Suprapubic skin (tissue), 4 donors: Measurements from ENCODE around the gene COL16A1. TPM values are rescaled to one million over a fixed set of nuclear protein-coding genes. Genes with fewer than 3 reads are reported as not detected.

Experiments used
- DNase-seq, 2 donors: peaks; one replicate each; pipeline ENCODE4 v3.0.0-alpha.2; 2019; ENCODE audit warnings: low spot score in 2 of 2
- H3K27ac ChIP-seq: fragments of 200-600 bp; sonication (generic); one replicate; pipeline ENCODE4 v1.5.1; 2019
- H3K27me3 ChIP-seq: fragments of 200-600 bp; sonication (generic); one replicate; pipeline ENCODE4 v1.5.1; 2019
- H3K36me3 ChIP-seq: fragments of 200-600 bp; sonication (generic); one replicate; pipeline ENCODE4 v1.5.1; 2019
- H3K4me1 ChIP-seq: fragments of 200-600 bp; sonication (generic); one replicate; pipeline ENCODE4 v1.5.1; 2019
- H3K4me3 ChIP-seq: fragments of 200-600 bp; sonication (generic); one replicate; pipeline ENCODE4 v1.5.1; 2019; ENCODE audit warnings: mild to moderate bottlenecking
- H3K9me3 ChIP-seq: fragments of 200-600 bp; sonication (generic); one replicate; pipeline ENCODE4 v1.5.1; 2019
- CTCF ChIP-seq, 2 donors: fragments of 200-600 bp in 1 of 2; fragments of 450-650 bp in 1 of 2; sonication (generic) in 1 of 2; IDR thresholded peaks; one replicate each; pipeline ENCODE4 v1.5.1; 2016 to 2019; ENCODE audit warnings: antibody characterized with exemption in 2 of 2, mild to moderate bottlenecking in 1 of 2, moderate library complexity in 1 of 2
- EP300 ChIP-seq: sonication (generic); formaldehyde crosslinking; IDR thresholded peaks from one replicate; pipeline ENCODE4 v1.6.1; 2017; ENCODE audit warnings: antibody characterized with exemption
- POLR2A ChIP-seq, 2 donors: fragments of 450-650 bp; IDR thresholded peaks; one replicate each; pipeline ENCODE4 v1.6.1; 2017; ENCODE audit warnings: antibody characterized with exemption in 2 of 2, mild to moderate bottlenecking in 2 of 2, moderate library complexity in 2 of 2
- POLR2AphosphoS5 ChIP-seq, 3 donors: sonication (generic); formaldehyde crosslinking; IDR thresholded peaks; one replicate each; pipeline ENCODE4 v1.6.1; 2017; ENCODE audit warnings: antibody characterized with exemption in 3 of 3
- WGBS: methylation state at CpG from one replicate; pipeline ENCODE4 v1.1.5; 2018; 5-methylcytosine and 5-hydroxymethylcytosine counted together
- total RNA-seq, 4 donors: library from RNA; depleted of rRNA; stranded (reverse); fragments of >200 nt; gene quantifications; one replicate each; pipeline ENCODE4 v1.1.0, GENCODE V29; 2016

Gene COL16A1
- total RNA-seq, 4 donors from 2014 or later, result 41.6 to 188 (median 93.1) TPM

- peaks cover 67% of the 10 kb centered on the region for H3K36me3 ChIP-seq
- DNase-seq, result no peak
- H3K27ac ChIP-seq, result no peak overlapping the region
These were observed 8.9 kb downstream of the COL16A1 start for GRCh38 chr1:31694964-31695313.

GRCh38 chr1:31694069-31694963 is 9.5 kb downstream of the COL16A1 start:
- Histone ChIP-seq H3K27me3 (no peaks in the 10 kb centered on the region), H3K4me3 (no peak overlapping the region), H3K9me3 (no peaks in the 10 kb centered on the region), H3K27ac (no peak overlapping the region), H3K4me1 (peaks cover 13% of the 10 kb centered on the region), H3K36me3 (peaks cover 72% of the 10 kb centered on the region)
- WGBS, result 84% methylated on average over 9 of the region's 12 CpGs
- no peak for TF ChIP-seq EP300
- TF ChIP-seq POLR2AphosphoS5 (IDR thresholded peaks at IDR 0.05), result no peak
- TF ChIP-seq POLR2A (IDR thresholded peaks at IDR 0.05), result no peak
- TF ChIP-seq CTCF (IDR thresholded peaks at IDR 0.05), result no peak
- DNase-seq, result no peak

More at GRCh38 chr1:31694964-31695313, 8.9 kb downstream of the COL16A1 start:
- Histone ChIP-seq H3K9me3 (no peaks in the 10 kb centered on the region), H3K4me3 (no peak overlapping the region), H3K4me1 (peaks cover 20% of the 10 kb centered on the region), H3K27me3 (no peaks in the 10 kb centered on the region)
- WGBS, result 95% methylated on average over 7 of the region's 8 CpGs
- no peak for TF ChIP-seq CTCF (IDR thresholded peaks at IDR 0.05)
- no peak for TF ChIP-seq POLR2A (IDR thresholded peaks at IDR 0.05)
- no peak for TF ChIP-seq EP300
- no peak for TF ChIP-seq POLR2AphosphoS5 (IDR thresholded peaks at IDR 0.05)

GRCh38 chr1:31693231-31693630 is 10.6 kb downstream of the COL16A1 start:
- H3K27me3 ChIP-seq, result no peaks in the 10 kb centered on the region
- H3K4me1 ChIP-seq, result peaks cover 7% of the 10 kb centered on the region
- no peak overlapping the region for H3K4me3 ChIP-seq
- H3K9me3 ChIP-seq, result no peaks in the 10 kb centered on the region
- peaks cover 79% of the 10 kb centered on the region for H3K36me3 ChIP-seq
- TF ChIP-seq POLR2A (IDR thresholded peaks at IDR 0.05) (no peak), CTCF (IDR thresholded peaks at IDR 0.05) (no peak), POLR2AphosphoS5 (IDR thresholded peaks at IDR 0.05) (no peak), EP300 (no peak)
- no peak overlapping the region for H3K27ac ChIP-seq
- DNase-seq, result no peak
- 73% methylated on average over 6 of the region's 10 CpGs for WGBS

GRCh38 chr1:31691951-31692350 is 11.9 kb downstream of the COL16A1 start:
- H3K4me1 ChIP-seq, result peaks cover 7% of the 10 kb centered on the region
- 80% methylated on average over 9 of the region's 11 CpGs for WGBS
- H3K27ac ChIP-seq, result no peak overlapping the region
- TF ChIP-seq POLR2AphosphoS5 (IDR thresholded peaks at IDR 0.05) (no peak), CTCF (IDR thresholded peaks at IDR 0.05) (no peak), POLR2A (IDR thresholded peaks at IDR 0.05) (no peak), EP300 (no peak)
- no peak for DNase-seq
- H3K4me3 ChIP-seq, result no peak overlapping the region
- peaks cover 72% of the 10 kb centered on the region for H3K36me3 ChIP-seq
- no peaks in the 10 kb centered on the region for H3K9me3 ChIP-seq
- no peaks in the 10 kb centered on the region for H3K27me3 ChIP-seq

GRCh38 chr1:31691446-31691845 is 12.4 kb downstream of the COL16A1 start:
- no peaks in the 10 kb centered on the region for H3K27me3 ChIP-seq
- H3K4me1 ChIP-seq, result peaks cover 4% of the 10 kb centered on the region
- H3K27ac ChIP-seq, result no peak overlapping the region
- H3K4me3 ChIP-seq, result no peak overlapping the region
- WGBS, result 90% methylated on average over 2 of the region's 4 CpGs
- DNase-seq, result no peak
- H3K9me3 ChIP-seq, result no peaks in the 10 kb centered on the region
- H3K36me3 ChIP-seq, result peaks cover 68% of the 10 kb centered on the region
- TF ChIP-seq POLR2A (IDR thresholded peaks at IDR 0.05) (no peak), EP300 (no peak), POLR2AphosphoS5 (IDR thresholded peaks at IDR 0.05) (no peak), CTCF (IDR thresholded peaks at IDR 0.05) (no peak)
